ENCODE data around the gene MINDY4. TPM values are rescaled to one million over a fixed set of nuclear protein-coding genes. Genes with fewer than 3 reads are reported as not detected.

MINDY4 gene
- total and polyA plus RNA-seq, 8 donors, result 1.6 to 22.8 (median 6.4) TPM; not detected in 1

- Histone ChIP-seq H3K27ac (peak overlapping the region in 3 of 5 donors; percentile 76 to 82 (median 80)), H3K4me1 (peaks cover 0 to 44% (median 32%) of the 10 kb centered on the region in 4 donors), H3K4me3 (no peak overlapping the region), H3K27me3 (no peaks in the 10 kb centered on the region), H3K9me3 (no peaks in the 10 kb centered on the region), H3K36me3 (peaks cover 0 to 41% (median 10%) of the 10 kb centered on the region in 4 donors)
- intact Hi-C loops (cut with DNase I; ENCODE audit: low total_unique reads), result no loop called here
- TF ChIP-seq POLR2A (IDR thresholded peaks at IDR 0.05) (no peak), EP300 (IDR thresholded peaks at IDR 0.05) (peak; percentile 18)
- 88 to 97% (median 90%) methylated on average over 8 of the region's 8 CpGs for WGBS, 5 donors
- DNase-seq, result no peak
Observed at GRCh38 chr7:30842542-30843451, 71.6 kb downstream of the MINDY4 start.

GRCh38 chr7:30843741-30844482 lies 72.7 kb downstream of the MINDY4 start:
- DNase-seq, result no peak
- H3K27ac ChIP-seq, result peak overlapping the region in 3 of 5 donors; percentile 76 to 82 (median 80)
- TF ChIP-seq CTCF (IDR thresholded peaks at IDR 0.05) (no peak), POLR2A (IDR thresholded peaks at IDR 0.05) (no peak), EP300 (IDR thresholded peaks at IDR 0.05) (no peak), POLR2AphosphoS5 (IDR thresholded peaks at IDR 0.05) (no peak)
- no peaks in the 10 kb centered on the region for H3K9me3 ChIP-seq
- 85 to 97% (median 91%) methylated on average over 7 to 11 of the region's 11 CpGs for WGBS, 5 donors
- peaks cover 0 to 31% (median 10%) of the 10 kb centered on the region in 4 donors for H3K36me3 ChIP-seq
- peaks cover 0 to 53% (median 32%) of the 10 kb centered on the region in 4 donors for H3K4me1 ChIP-seq
- H3K4me3 ChIP-seq, result no peak overlapping the region
- intact Hi-C loops (cut with DNase I; ENCODE audit: low total_unique reads), result no loop called here
- no peaks in the 10 kb centered on the region for H3K27me3 ChIP-seq

- TF ChIP-seq EP300 (IDR thresholded peaks at IDR 0.05) (no peak), POLR2A (IDR thresholded peaks at IDR 0.05) (no peak), POLR2AphosphoS5 (IDR thresholded peaks at IDR 0.05) (no peak), CTCF (IDR thresholded peaks at IDR 0.05) (no peak)
- intact Hi-C loops (cut with DNase I; ENCODE audit: low total_unique reads), result no loop called here
- peak overlapping the region in 3 of 5 donors; percentile 76 to 82 (median 80) for H3K27ac ChIP-seq
- no peak overlapping the region for H3K4me3 ChIP-seq
- peaks cover 0 to 58% (median 32%) of the 10 kb centered on the region in 4 donors for H3K4me1 ChIP-seq
- no peaks in the 10 kb centered on the region for H3K9me3 ChIP-seq
- DNase-seq, result no peak
- WGBS, 5 donors, result 84 to 95% (median 93%) methylated on average over 4 of the region's 4 CpGs
- H3K36me3 ChIP-seq, result peaks cover 0 to 26% (median 9%) of the 10 kb centered on the region in 4 donors
- H3K27me3 ChIP-seq, result no peaks in the 10 kb centered on the region
Observed at GRCh38 chr7:30844483-30844874, 73.3 kb downstream of the MINDY4 start.

GRCh38 chr7:30844916-30845315 lies 73.7 kb downstream of the MINDY4 start:
- Histone ChIP-seq H3K27ac (peak overlapping the region in 4 of 5 donors; percentile 57 to 82 (median 78)), H3K27me3 (no peaks in the 10 kb centered on the region), H3K9me3 (no peaks in the 10 kb centered on the region), H3K36me3 (peaks cover 0 to 21% (median 7%) of the 10 kb centered on the region in 4 donors), H3K4me3 (no peak overlapping the region), H3K4me1 (peaks cover 0 to 63% (median 32%) of the 10 kb centered on the region in 4 donors)
- intact Hi-C loops (cut with DNase I; ENCODE audit: low total_unique reads), result no loop called here
- no peak for DNase-seq
- TF ChIP-seq EP300 (IDR thresholded peaks at IDR 0.05) (no peak), CTCF (IDR thresholded peaks at IDR 0.05) (no peak), POLR2A (IDR thresholded peaks at IDR 0.05) (no peak), POLR2AphosphoS5 (IDR thresholded peaks at IDR 0.05) (no peak)
- 93 to 100% (median 94%) methylated on average over 2 to 3 of the region's 3 CpGs for WGBS, 5 donors
